SK-N-SH (cell line): ENCODE results near the gene TTC5. TPM values are rescaled to one million over a fixed set of nuclear protein-coding genes. Genes with fewer than 3 reads are reported as not detected.
"Not testable (repeated sequence)": the region's sequence is repeated elsewhere in the genome, so short reads cannot be mapped to it uniquely, and the experiment has no call there.

Source experiments
- CTCF ChIA-PET: fragments of 300-600, 350-600 bp; formaldehyde crosslinking; extraction: SDS; loops from one replicate; lab custom pipeline; 2021; lab: Yijun Ruan, JAX
- POLR2A ChIA-PET: fragments of 350-600 bp; sonication (Branson Sonifier 250); formaldehyde crosslinking; extraction: SDS; loops from one replicate; lab custom pipeline; 2020; ENCODE audit warnings: antibody characterized with exemption, inconsistent platforms; lab: Yijun Ruan, JAX
- DNase-seq: peaks from one replicate; pipeline ENCODE4 v3.0.0; 2012
- H2AFZ ChIP-seq: fragments of 200-600 bp; sonication (generic); 2 replicates; pipeline ENCODE4 v1.8.1; 2016; ENCODE audit warnings: antibody characterized with exemption, mild to moderate bottlenecking, low read depth
- H3F3A ChIP-seq: fragments of 200-600 bp; sonication (generic); replicated peaks from 2 replicates; pipeline ENCODE3; 2016; ENCODE audit warnings: antibody characterized with exemption, mild to moderate bottlenecking; ENCODE audit not compliant: insufficient read depth
- H3K27ac ChIP-seq, 2 experiments: fragments of 200-500 bp in 1 of 2; fragments of 200-600 bp in 1 of 2; sonication (Bioruptor generic) in 1 of 2; sonication (generic), shearing (Covaris generic) in 1 of 2; 2 replicates each; pipeline versions ENCODE4 v1.5.1 to v1.6.1; 2014 to 2016; ENCODE audit warnings: low read depth in 2 of 2, inconsistent platforms in 1 of 2, low read length in 1 of 2, mild to moderate bottlenecking in 1 of 2, mixed read lengths in 1 of 2
- H3K27me3 ChIP-seq: fragments of 200-600 bp; sonication (generic), shearing (Covaris generic); 2 replicates; pipeline ENCODE4 v1.6.1; 2016; ENCODE audit warnings: mixed run types; ENCODE audit not compliant: insufficient read depth
- H3K36me3 ChIP-seq, 2 experiments: fragments of 200-500 bp in 1 of 2; fragments of 200-600 bp in 1 of 2; sonication (Bioruptor generic) in 1 of 2; sonication (generic) in 1 of 2; replicated peaks in 1 of 2; 2 replicates each; pipeline versions ENCODE3 to v1.5.1; 2014 to 2016; ENCODE audit warnings: low read length in 1 of 2, mild to moderate bottlenecking in 1 of 2; ENCODE audit not compliant: insufficient read depth in 2 of 2, control insufficient read depth in 1 of 2
- H3K4me1 ChIP-seq, 2 experiments: fragments of 200-500 bp in 1 of 2; fragments of 200-600 bp in 1 of 2; sonication (Bioruptor generic) in 1 of 2; sonication (generic), shearing (Covaris generic) in 1 of 2; 2 replicates each; pipeline versions ENCODE4 v1.5.1 to v1.6.1; 2014 to 2016; ENCODE audit warnings: low read depth in 1 of 2, low read length in 1 of 2, mixed run types in 1 of 2; ENCODE audit not compliant: insufficient read depth in 2 of 2, control insufficient read depth in 1 of 2
- H3K4me2 ChIP-seq: fragments of 200-600 bp; sonication (generic), shearing (Covaris generic); 2 replicates; pipeline ENCODE4 v1.6.1; 2017; ENCODE audit warnings: mixed run types
- H3K4me3 ChIP-seq, 2 experiments: fragments of 200-500 bp in 1 of 2; fragments of 200-600 bp in 1 of 2; sonication (Bioruptor generic) in 1 of 2; sonication (generic), shearing (Covaris generic) in 1 of 2; 2 replicates each; pipeline versions ENCODE4 v1.5.1 to v1.8.1; 2014 to 2016; ENCODE audit warnings: low read depth in 2 of 2, inconsistent platforms in 1 of 2, low read length in 1 of 2, mild to moderate bottlenecking in 1 of 2, mixed read lengths in 1 of 2, moderate library complexity in 1 of 2
- H3K79me2 ChIP-seq: fragments of 200-600 bp; sonication (generic); 2 replicates; pipeline ENCODE4 v1.8.1; 2017; ENCODE audit warnings: mild to moderate bottlenecking; ENCODE audit not compliant: insufficient read depth
- H3K9ac ChIP-seq: fragments of 200-600 bp; sonication (generic); 2 replicates; pipeline ENCODE4 v1.6.1; 2017; ENCODE audit warnings: mixed run types
- H3K9me2 ChIP-seq: fragments of 200-600 bp; sonication (generic); 2 replicates; pipeline ENCODE4 v1.6.1; 2017; ENCODE audit warnings: mixed run types
- H3K9me3 ChIP-seq: fragments of 200-600 bp; sonication (generic); 2 replicates; pipeline ENCODE4 v1.6.1; 2017; ENCODE audit warnings: mixed run types, mild to moderate bottlenecking, moderate library complexity
- H4K20me1 ChIP-seq: fragments of 200-600 bp; sonication (generic); 2 replicates; pipeline ENCODE4 v1.6.1; 2017; ENCODE audit warnings: mild to moderate bottlenecking, mixed run types; ENCODE audit not compliant: insufficient read depth
- ELF1 ChIP-seq: IDR thresholded peaks from 2 replicates; pipeline ENCODE4 v1.4.0; 2012
- EP300 ChIP-seq, 2 experiments: IDR thresholded peaks; 2 replicates each; pipeline versions ENCODE4 v1.4.0 to v1.6.1; 2012; ENCODE audit warnings: borderline replicate concordance in 1 of 2, low read depth in 1 of 2, low read length in 1 of 2
- EZH2phosphoT487 ChIP-seq: fragments of 200-600 bp; sonication (generic); IDR thresholded peaks from 2 replicates; pipeline ENCODE4 v1.6.1; 2017; ENCODE audit warnings: low read depth, mixed run types, mild to moderate bottlenecking, antibody characterized with exemption, moderate library complexity, borderline replicate concordance
- FOXJ3 ChIP-seq: sonication (generic); formaldehyde crosslinking; IDR thresholded peaks from 2 replicates; pipeline ENCODE4 v1.5.1; 2020; ENCODE audit warnings: mild to moderate bottlenecking, missing genetic modification reagents
- FOXM1 ChIP-seq: IDR thresholded peaks from 2 replicates; pipeline ENCODE4 v1.4.0; 2012; ENCODE audit warnings: low read depth, mild to moderate bottlenecking
- GABPA ChIP-seq: IDR thresholded peaks from 2 replicates; pipeline ENCODE4 v1.4.0; 2012; ENCODE audit warnings: low read depth, mild to moderate bottlenecking
- JUND ChIP-seq: IDR thresholded peaks from 2 replicates; pipeline ENCODE4 v1.4.0; 2012
- MAX ChIP-seq: IDR thresholded peaks from 2 replicates; pipeline ENCODE4 v1.4.0; 2012; ENCODE audit warnings: low read depth
- MXI1 ChIP-seq: IDR thresholded peaks from 2 replicates; pipeline ENCODE4 v1.6.1; 2012; ENCODE audit warnings: mild to moderate bottlenecking, low read depth, low read length, improper control_type of control experiment
- PBX3 ChIP-seq: IDR thresholded peaks from 2 replicates; pipeline ENCODE4; 2012
- RAD21 ChIP-seq: IDR thresholded peaks from 2 replicates; pipeline ENCODE4 v1.6.1; 2012; ENCODE audit warnings: mild to moderate bottlenecking, low read length
- RXRA ChIP-seq: IDR thresholded peaks from 2 replicates; pipeline ENCODE4 v1.4.0; 2012; ENCODE audit warnings: low read depth, mild to moderate bottlenecking, borderline replicate concordance
- SIN3A ChIP-seq: IDR thresholded peaks from 2 replicates; pipeline ENCODE4 v1.6.1; 2012; ENCODE audit warnings: low read depth, mild to moderate bottlenecking, low read length, moderate library complexity, borderline replicate concordance
- USF1 ChIP-seq: IDR thresholded peaks from 2 replicates; pipeline ENCODE4 v1.4.0; 2012; ENCODE audit warnings: low read depth, borderline replicate concordance
- USF2 ChIP-seq: fragments of 150-350 bp; IDR thresholded peaks from 2 replicates; pipeline ENCODE4 v1.6.1; 2017; ENCODE audit warnings: antibody characterized with exemption, low read length, low read depth, borderline replicate concordance
- ZBTB33 ChIP-seq: IDR thresholded peaks from 2 replicates; pipeline ENCODE4 v1.4.0; 2012; ENCODE audit warnings: low read depth, borderline replicate concordance
- WGBS: methylation state at CpG from one replicate; pipeline ENCODE4 v1.1.6; 2017; ENCODE audit warnings: low lambda C conversion rate; 5-methylcytosine and 5-hydroxymethylcytosine counted together
- polyA plus RNA-seq, 3 experiments: library from polyadenylated mRNA; depleted of rRNA; stranded (reverse); fragments of >200 nt; gene quantifications; 2 replicates each; pipeline ENCODE4 v1.2.3, GENCODE V29; 2012

TTC5 gene
- polyA plus RNA-seq, 1 of the 3 experiments (the other 2 are of a cell fraction), result 14.6 TPM

- TF ChIP-seq ZBTB33, result peak; percentile 92; the same call in 1 of the 2 replicates
- TF ChIP-seq FOXM1, result no peak
- peak; percentile 69; the same call in 1 of the 2 replicates for TF ChIP-seq RXRA
- TF ChIP-seq FOXJ3 (CRISPR knock-in tag), result no peak
- TF ChIP-seq GABPA, result no peak
- TF ChIP-seq RAD21, result no peak
- TF ChIP-seq JUND, result peak; percentile 27; the same call in 1 of the 2 replicates
- no peak for TF ChIP-seq USF2
- TF ChIP-seq ELF1, result no peak; the same call in 1 of the 2 replicates
- TF ChIP-seq MAX, result peak; percentile 45
- no peak; the same call in 1 of the 2 replicates for TF ChIP-seq USF1
Measured at GRCh38 chr14:20343092-20343861, 37.5 kb upstream of the TTC5 start, which contains the start of gene PARP2 (continued).

GRCh38 chr14:20341646-20342045 lies 35.9 kb upstream of the TTC5 start:
- TF ChIP-seq EZH2phosphoT487, result no peak
- no peak for TF ChIP-seq PBX3
- no peak for TF ChIP-seq SIN3A
- no peak for TF ChIP-seq MXI1
- TF ChIP-seq EP300 (IDR thresholded peaks at IDR 0.05; ENCODE audit: borderline replicate concordance in 1 of 2, low read depth in 1 of 2, low read length in 1 of 2), result no peak
- DNase-seq, result no peak
- H3K9me2 ChIP-seq, result no peaks in the 10 kb centered on the region
- peak overlapping the region; percentile 77 for H3K4me2 ChIP-seq
- peak overlapping the region; percentile 70 to 99 for H3K4me3 ChIP-seq
- CTCF ChIA-PET, result interaction anchor here (0.9 to 4.9 kb wide), 5 partner anchors 9 to 268 kb away, joined by 3 to 30 read pairs (median 4); no protein-coding TSS in a partner anchor
- peak overlapping the region; percentile 100; the same call in 1 of the 2 replicates for H2AFZ ChIP-seq
- no peaks in the 10 kb centered on the region for H4K20me1 ChIP-seq
- H3K9me3 ChIP-seq, result no peaks in the 10 kb centered on the region
- whole genome bisulfite sequencing, result 47% methylated on average over 2 of the region's 2 CpGs
- no peaks in the 10 kb centered on the region for H3K4me1 ChIP-seq
- peak overlapping the region; percentile 83; the same call in 1 of the 2 replicates for H3K9ac ChIP-seq
- POLR2A ChIA-PET, result no interaction called here
- no peaks in the 10 kb centered on the region for H3K27me3 ChIP-seq
- H3F3A ChIP-seq, result peaks cover 19% of the 10 kb centered on the region
- peak overlapping the region; percentile 60 to 95; a peak in 3 of 4 replicates for H3K27ac ChIP-seq
- H3K79me2 ChIP-seq, result peaks cover 20% of the 10 kb centered on the region
- peaks cover 7 to 8% of the 10 kb centered on the region in 2 experiments for H3K36me3 ChIP-seq

- H3K9me3 ChIP-seq, H3K27me3 ChIP-seq, H3K27ac ChIP-seq, H3K4me2 ChIP-seq, H3K9me2 ChIP-seq, H3K36me3 ChIP-seq, H3K4me1 ChIP-seq, POLR2A ChIA-PET, H3K4me3 ChIP-seq, H3K9ac ChIP-seq, H4K20me1 ChIP-seq, DNase-seq, H2AFZ ChIP-seq: not testable (repeated sequence)
- H3K79me2 ChIP-seq, result peaks cover 20% of the 10 kb centered on the region
- 99% methylated on average over 4 of the region's 4 CpGs for WGBS
- H3F3A ChIP-seq, result peaks cover 19% of the 10 kb centered on the region
- CTCF ChIA-PET, result interaction anchor here (0.9 to 4.9 kb wide), 5 partner anchors 9 to 269 kb away, joined by 3 to 30 read pairs (median 4); no protein-coding TSS in a partner anchor
Measured at GRCh38 chr14:20341032-20341431, 35.3 kb upstream of the TTC5 start.
